ENCODE measurements around the gene SPRYD7. TPM values are rescaled to one million over a fixed set of nuclear protein-coding genes. Genes with fewer than 3 reads are reported as not detected.

Gene SPRYD7
- total RNA-seq, 1 donor from 2014 or later = 4.4 TPM

DNA sequence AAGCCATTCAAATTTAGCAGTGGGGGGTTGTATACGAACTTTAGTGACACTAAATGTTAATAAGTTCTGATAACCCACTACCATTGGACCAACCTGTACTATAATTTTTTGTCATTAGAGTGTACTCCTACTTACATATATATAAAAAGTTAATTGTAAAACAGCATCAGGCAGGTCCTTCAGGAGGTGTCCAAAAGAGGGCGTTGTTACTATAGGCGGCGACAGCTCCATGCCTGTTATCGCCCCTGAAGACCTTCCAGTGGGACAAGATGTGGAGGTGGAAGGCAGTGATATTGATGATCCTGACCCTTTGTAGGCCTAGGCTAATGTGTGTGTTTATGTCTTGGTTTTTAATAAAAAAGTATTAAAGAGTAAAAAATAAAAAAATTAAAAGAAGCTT, 27.5 kb downstream of the SPRYD7 start:
- peaks cover 6% of the 10 kb centered on the region for H3K36me3 Mint-ChIP-seq
- TF ChIP-seq, protein P1, sequence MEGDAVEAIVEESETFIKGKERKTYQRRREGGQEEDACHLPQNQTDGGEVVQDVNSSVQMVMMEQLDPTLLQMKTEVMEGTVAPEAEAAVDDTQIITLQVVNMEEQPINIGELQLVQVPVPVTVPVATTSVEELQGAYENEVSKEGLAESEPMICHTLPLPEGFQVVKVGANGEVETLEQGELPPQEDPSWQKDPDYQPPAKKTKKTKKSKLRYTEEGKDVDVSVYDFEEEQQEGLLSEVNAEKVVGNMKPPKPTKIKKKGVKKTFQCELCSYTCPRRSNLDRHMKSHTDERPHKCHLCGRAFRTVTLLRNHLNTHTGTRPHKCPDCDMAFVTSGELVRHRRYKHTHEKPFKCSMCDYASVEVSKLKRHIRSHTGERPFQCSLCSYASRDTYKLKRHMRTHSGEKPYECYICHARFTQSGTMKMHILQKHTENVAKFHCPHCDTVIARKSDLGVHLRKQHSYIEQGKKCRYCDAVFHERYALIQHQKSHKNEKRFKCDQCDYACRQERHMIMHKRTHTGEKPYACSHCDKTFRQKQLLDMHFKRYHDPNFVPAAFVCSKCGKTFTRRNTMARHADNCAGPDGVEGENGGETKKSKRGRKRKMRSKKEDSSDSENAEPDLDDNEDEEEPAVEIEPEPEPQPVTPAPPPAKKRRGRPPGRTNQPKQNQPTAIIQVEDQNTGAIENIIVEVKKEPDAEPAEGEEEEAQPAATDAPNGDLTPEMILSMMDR (IDR thresholded peaks at IDR 0.05; ENCODE audit: unreplicated experiment) = no peak
- H3K9me3 Mint-ChIP-seq = no peaks in the 10 kb centered on the region

DNA sequence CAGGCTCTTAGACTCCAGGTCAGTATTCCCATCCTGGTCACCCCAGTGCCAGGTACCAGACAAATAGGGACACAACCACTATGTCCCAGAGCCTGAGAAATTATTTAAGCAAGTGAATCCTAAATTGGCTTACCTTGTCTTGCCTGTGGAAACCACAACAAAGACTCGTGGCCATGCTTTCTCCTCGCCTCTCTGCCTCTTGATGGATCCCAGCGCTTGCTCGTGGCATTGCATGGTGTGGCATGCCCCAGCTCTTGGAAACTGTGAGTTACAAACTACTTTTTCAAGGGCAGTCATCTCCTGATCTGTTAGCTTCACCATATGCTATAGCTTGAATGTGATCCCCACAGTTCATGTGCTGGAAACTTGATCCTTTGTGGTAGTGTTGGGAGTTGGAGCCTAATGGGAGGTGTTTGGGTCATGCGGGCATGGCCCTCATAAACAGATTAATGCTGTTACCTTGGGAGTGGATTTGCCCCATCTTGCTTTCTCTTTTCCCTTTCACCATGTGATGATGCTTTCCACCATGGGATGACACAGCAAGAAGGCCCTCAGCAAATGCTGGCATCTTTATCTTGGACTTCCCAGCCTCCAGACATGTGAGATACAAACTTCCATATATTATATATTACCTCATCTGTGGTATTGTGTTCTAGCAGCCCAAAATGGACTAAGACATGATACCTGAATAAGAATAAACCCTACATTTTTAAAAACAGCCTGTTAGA, 31.2 kb downstream of the SPRYD7 start:
- Mint-ChIP-seq H3K4me1 (no peaks in the 10 kb centered on the region), H3K4me3 (no peak overlapping the region), H3K27me3 (ENCODE audit: low read depth) (no peaks in the 10 kb centered on the region), H3K27ac (no peak overlapping the region), H3K9me3 (no peaks in the 10 kb centered on the region), H3K36me3 (no peaks in the 10 kb centered on the region)
- TF ChIP-seq, protein P1 (IDR thresholded peaks at IDR 0.05; ENCODE audit: unreplicated experiment) = no peak
- no peak for DNase-seq (ENCODE audit: low spot score in 2 of 2, unreplicated experiment in 2 of 2)

More for the DNA sequence above, 27.5 kb downstream of the SPRYD7 start:
- H3K4me1 Mint-ChIP-seq = no peaks in the 10 kb centered on the region
- no peak overlapping the region for H3K4me3 Mint-ChIP-seq
- no peaks in the 10 kb centered on the region for H3K27me3 Mint-ChIP-seq (ENCODE audit: low read depth)
- no peak overlapping the region for H3K27ac Mint-ChIP-seq
- DNase-seq (ENCODE audit: low spot score in 2 of 2, unreplicated experiment in 2 of 2) = no peak

DNA sequence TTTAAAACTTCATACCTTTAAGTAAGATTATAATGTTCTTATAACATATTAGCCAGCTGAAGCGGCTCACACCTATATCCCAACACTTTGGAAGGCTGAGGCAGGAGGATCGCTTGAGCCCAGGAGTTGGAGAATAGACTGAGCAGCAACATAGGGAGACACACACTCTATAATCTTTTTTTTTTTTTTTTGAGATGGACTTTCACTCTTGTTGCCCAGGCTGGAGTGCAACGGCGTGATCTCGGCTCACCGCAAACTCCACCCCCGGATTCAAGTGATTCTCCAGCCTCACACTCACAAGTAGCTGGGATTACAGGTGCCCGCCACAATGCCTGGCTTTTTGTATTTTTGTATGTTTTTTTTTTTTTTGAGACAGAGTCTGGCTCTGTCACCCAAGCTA, 37.3 kb downstream of the SPRYD7 start:
- TF ChIP-seq, protein P1 (IDR thresholded peaks at IDR 0.05; ENCODE audit: unreplicated experiment) = no peak
- peaks cover 4% of the 10 kb centered on the region for H3K9me3 Mint-ChIP-seq
- H3K36me3 Mint-ChIP-seq = no peaks in the 10 kb centered on the region
- H3K4me1 Mint-ChIP-seq = no peaks in the 10 kb centered on the region
- peaks cover 3% of the 10 kb centered on the region for H3K27me3 Mint-ChIP-seq (ENCODE audit: low read depth)
- no peak overlapping the region for H3K27ac Mint-ChIP-seq
- no peak for DNase-seq (ENCODE audit: low spot score in 2 of 2, unreplicated experiment in 2 of 2)
- no peak overlapping the region for H3K4me3 Mint-ChIP-seq

DNA sequence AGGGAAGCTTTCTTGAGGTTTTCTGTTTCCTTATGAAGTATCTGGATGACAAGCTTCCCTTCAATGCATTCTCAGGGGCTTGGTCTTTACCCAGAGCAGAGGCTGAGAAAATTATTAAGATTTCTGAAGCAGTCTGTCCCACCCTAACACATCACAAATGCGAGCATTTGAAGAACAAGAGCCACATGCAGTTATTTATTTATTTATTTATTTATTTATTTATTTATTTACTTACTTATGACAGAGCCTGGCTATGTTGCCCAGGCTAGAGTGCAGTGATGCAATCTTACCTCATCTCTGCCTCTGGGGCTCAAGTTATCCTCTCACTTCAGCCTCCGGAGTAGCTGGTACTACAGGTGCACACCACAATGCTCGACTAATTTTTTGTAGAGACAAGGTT, 38.4 kb downstream of the SPRYD7 start:
- Mint-ChIP-seq H3K4me1 (no peaks in the 10 kb centered on the region), H3K27me3 (ENCODE audit: low read depth) (peaks cover 3% of the 10 kb centered on the region), H3K4me3 (no peak overlapping the region), H3K9me3 (peaks cover 10% of the 10 kb centered on the region), H3K27ac (no peak overlapping the region), H3K36me3 (no peaks in the 10 kb centered on the region)
- no peak for DNase-seq (ENCODE audit: low spot score in 2 of 2, unreplicated experiment in 2 of 2)
- TF ChIP-seq, protein P1 (IDR thresholded peaks at IDR 0.05; ENCODE audit: unreplicated experiment) = no peak

DNA sequence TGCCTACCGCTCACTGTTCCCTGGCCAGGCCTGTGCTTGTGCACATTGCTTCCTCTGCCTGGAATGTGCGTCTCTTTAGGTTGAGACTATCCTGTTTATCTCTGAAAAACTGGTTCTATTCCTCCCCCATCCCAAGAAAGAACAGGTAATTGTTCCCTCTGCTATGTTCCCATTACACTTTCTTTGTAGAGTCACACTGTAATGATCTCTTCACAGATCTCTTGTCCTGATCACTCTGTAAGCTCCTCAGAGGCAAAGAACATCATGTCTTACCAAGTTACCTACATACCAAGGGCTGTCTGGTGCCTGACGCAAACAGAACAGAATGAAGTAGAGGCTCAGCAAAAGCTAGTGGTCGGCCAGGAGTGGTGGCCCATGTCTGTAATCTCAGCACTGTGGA, 40.3 kb downstream of the SPRYD7 start:
- Mint-ChIP-seq H3K27me3 (ENCODE audit: low read depth) (peaks cover 3% of the 10 kb centered on the region), H3K4me3 (no peak overlapping the region), H3K4me1 (no peaks in the 10 kb centered on the region)

More for the DNA sequence above, 40.3 kb downstream of the SPRYD7 start:
- H3K27ac Mint-ChIP-seq = no peak overlapping the region
- H3K9me3 Mint-ChIP-seq = peaks cover 10% of the 10 kb centered on the region
- no peaks in the 10 kb centered on the region for H3K36me3 Mint-ChIP-seq
- TF ChIP-seq, protein P1 (IDR thresholded peaks at IDR 0.05; ENCODE audit: unreplicated experiment) = no peak
- no peak for DNase-seq (ENCODE audit: low spot score in 2 of 2, unreplicated experiment in 2 of 2)

Measured in mesothelial cell of epicardium (in vitro differentiated cells).